Spleen (tissue), 11 donors: ENCODE data around the gene FCHO2. TPM values are rescaled to one million over a fixed set of nuclear protein-coding genes. Genes with fewer than 3 reads are reported as not detected.
"Not testable (repeated sequence)": the region's sequence is repeated elsewhere in the genome, so short reads cannot be mapped to it uniquely, and the experiment has no call there.

Experiments used
- DNase-seq: peaks from one replicate; pipeline ENCODE4 v3.0.0-alpha.2; 2020
- H3K27ac ChIP-seq, 8 donors: fragments of 200-600 bp; sonication (generic) in 7 of 8; 1 replicate in 4 of 8; 2 replicates in 4 of 8; pipeline versions ENCODE4 v1.5.0 to v1.8.0; 2016 to 2021; ENCODE audit warnings: inconsistent platforms in 4 of 8, mild to moderate bottlenecking in 4 of 8, moderate library complexity in 1 of 8
- H3K27me3 ChIP-seq, 7 donors: fragments of 200-600 bp; sonication (generic) in 6 of 7; replicated peaks in 1 of 7; 1 replicate in 4 of 7; 2 replicates in 3 of 7; pipeline versions ENCODE4 v1.5.0 to v1.8.0; 2016 to 2021; ENCODE audit warnings: inconsistent platforms in 3 of 7, mild to moderate bottlenecking in 1 of 7
- H3K36me3 ChIP-seq, 6 donors: fragments of 200-600 bp; sonication (generic) in 5 of 6; 1 replicate in 4 of 6; 2 replicates in 2 of 6; pipeline versions ENCODE4 v1.5.0 to v1.8.0; 2016 to 2021; ENCODE audit warnings: inconsistent platforms in 2 of 6
- H3K4me1 ChIP-seq, 6 donors: fragments of 200-600 bp; sonication (generic) in 5 of 6; 1 replicate in 3 of 6; 2 replicates in 3 of 6; pipeline versions ENCODE4 v1.5.0 to v1.8.0; 2016 to 2021; ENCODE audit warnings: inconsistent platforms in 3 of 6
- H3K4me3 ChIP-seq, 8 donors: fragments of 200-600 bp; sonication (generic) in 7 of 8; 1 replicate in 4 of 8; 2 replicates in 4 of 8; pipeline versions ENCODE4 v1.5.0 to v1.8.0; 2016 to 2021; ENCODE audit warnings: inconsistent platforms in 4 of 8, mild to moderate bottlenecking in 4 of 8, moderate library complexity in 2 of 8
- H3K9me3 ChIP-seq, 8 donors: fragments of 200-600 bp; sonication (generic) in 7 of 8; 1 replicate in 4 of 8; 2 replicates in 4 of 8; pipeline versions ENCODE4 v1.5.0 to v1.8.0; 2016 to 2021; ENCODE audit warnings: inconsistent platforms in 4 of 8
- POLR2A ChIP-seq, 3 donors: fragments of 450-650 bp; IDR thresholded peaks; one replicate each; pipeline ENCODE4 v1.5.1; 2017; ENCODE audit warnings: antibody characterized with exemption in 3 of 3, mild to moderate bottlenecking in 1 of 3
- POLR2AphosphoS5 ChIP-seq, 3 donors: sonication (generic); formaldehyde crosslinking; IDR thresholded peaks; one replicate each; pipeline ENCODE4 v1.5.1; 2017; ENCODE audit warnings: antibody characterized with exemption in 3 of 3
- WGBS, 5 donors: extraction: QIAGEN DNeasy Blood & Tissue Kit in 3 of 5; methylation state at CpG; one replicate each; pipeline versions ENCODE4 v1.1.5 to v1.1.7; 2013 to 2018; 5-methylcytosine and 5-hydroxymethylcytosine counted together
- intact Hi-C: fragments of 100-400 bp; cut with DNase I; formaldehyde crosslinking; loops from one replicate; pipeline ENCODE4 v1.15.0; 2023; ENCODE audit warnings: low total_unique reads
- polyA plus RNA-seq, 3 donors: library from polyadenylated mRNA; stranded (reverse); fragments of 200-250 nt; gene quantifications; one replicate each; pipeline ENCODE4 v1.2.1, GENCODE V29; 2013
- total RNA-seq, 7 donors: library from RNA; depleted of rRNA in 3 of 7; stranded (reverse); fragments of >200 nt in 3 of 7; fragmentation: NEBNext Ultra II Directional in 4 of 7; extraction: Animal tissue kit (Norgen Biotek cat#: 25700) in 4 of 7; gene quantifications; one replicate each; pipeline versions ENCODE4 v1.1.0 to v1.2.1, GENCODE V29; 2016 to 2021
- TF ChIP-seq, protein P1 (sequence below), 11 experiments: fragments of 200-600 bp in 7 of 11; fragments of 450-650 bp in 4 of 11; sonication (generic) in 4 of 11; IDR thresholded peaks in 8 of 11; conservative IDR thresholded peaks in 3 of 11; 1 replicate in 7 of 11; 2 replicates in 4 of 11; pipeline versions ENCODE4 v1.4.0 to v1.8.0; 2016 to 2021; ENCODE audit warnings: antibody characterized with exemption in 11 of 11, inconsistent platforms in 4 of 11, mild to moderate bottlenecking in 1 of 11
- donor health status: healthy with polysubstance abuse.
- donor health status: DM: no; HTN: no; CAD: no; lungs with moderate emphysema.
- donor health status: DM: no; HTN: no; CAD: no.
- donor health status: Bipolar disorder and iron deficiency.
- donor health status: healthy.
- donor health status: DM: no; HTN: no; CAD: no.
- donor health status: DM: yes; HTN: yes; CAD: no.

FCHO2 gene
- total and polyA plus RNA-seq, 10 donors = 5.6 to 86.6 (median 41.2) TPM

DNA sequence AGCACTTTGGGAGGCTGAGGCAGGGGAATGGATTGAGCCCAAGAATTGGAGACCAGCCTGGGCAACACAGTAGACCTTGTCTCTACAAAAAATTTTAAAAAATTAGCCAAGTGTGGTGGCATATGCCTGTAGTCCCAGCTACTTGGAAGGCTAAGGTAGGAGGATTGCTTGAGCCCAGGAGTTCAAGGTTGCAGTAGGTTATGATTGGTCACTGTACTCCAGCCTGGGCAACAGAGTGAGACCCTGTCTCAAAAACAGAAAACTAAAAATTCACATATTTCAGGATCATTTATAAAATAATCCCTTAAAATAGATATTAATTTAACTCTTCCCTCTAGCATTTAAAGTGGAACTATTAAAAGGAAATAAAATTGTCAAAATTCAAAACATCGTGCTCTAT lies 3.4 kb downstream of the FCHO2 start:
- no peaks in the 10 kb centered on the region for H3K36me3 ChIP-seq
- DNase-seq = no peak
- no peaks in the 10 kb centered on the region for H3K9me3 ChIP-seq
- 95 to 100% (median 97%) methylated on average over 1 of the region's 1 CpG for WGBS, 5 donors
- intact Hi-C loops = no loop called here
- H3K4me1 ChIP-seq = peaks cover 3 to 55% (median 35%) of the 10 kb centered on the region in 6 donors
- TF ChIP-seq POLR2AphosphoS5 (IDR thresholded peaks at IDR 0.05) (no peak), POLR2A (IDR thresholded peaks at IDR 0.05) (no peak)
- TF ChIP-seq, protein P1, sequence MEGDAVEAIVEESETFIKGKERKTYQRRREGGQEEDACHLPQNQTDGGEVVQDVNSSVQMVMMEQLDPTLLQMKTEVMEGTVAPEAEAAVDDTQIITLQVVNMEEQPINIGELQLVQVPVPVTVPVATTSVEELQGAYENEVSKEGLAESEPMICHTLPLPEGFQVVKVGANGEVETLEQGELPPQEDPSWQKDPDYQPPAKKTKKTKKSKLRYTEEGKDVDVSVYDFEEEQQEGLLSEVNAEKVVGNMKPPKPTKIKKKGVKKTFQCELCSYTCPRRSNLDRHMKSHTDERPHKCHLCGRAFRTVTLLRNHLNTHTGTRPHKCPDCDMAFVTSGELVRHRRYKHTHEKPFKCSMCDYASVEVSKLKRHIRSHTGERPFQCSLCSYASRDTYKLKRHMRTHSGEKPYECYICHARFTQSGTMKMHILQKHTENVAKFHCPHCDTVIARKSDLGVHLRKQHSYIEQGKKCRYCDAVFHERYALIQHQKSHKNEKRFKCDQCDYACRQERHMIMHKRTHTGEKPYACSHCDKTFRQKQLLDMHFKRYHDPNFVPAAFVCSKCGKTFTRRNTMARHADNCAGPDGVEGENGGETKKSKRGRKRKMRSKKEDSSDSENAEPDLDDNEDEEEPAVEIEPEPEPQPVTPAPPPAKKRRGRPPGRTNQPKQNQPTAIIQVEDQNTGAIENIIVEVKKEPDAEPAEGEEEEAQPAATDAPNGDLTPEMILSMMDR (IDR thresholded peaks at IDR 0.05 in 8 of 11, conservative IDR thresholded peaks at IDR 0.05 in 3 of 11) = no peak
- H3K4me3 ChIP-seq = peak overlapping the region in 2 of 8 donors; percentile 1 to 91
- H3K27me3 ChIP-seq = peaks cover 0 to 9% (median 0%) of the 10 kb centered on the region in 7 donors
- peak overlapping the region in 1 of 8 donors; percentile 14 for H3K27ac ChIP-seq

GRCh38 chr5:72974481-72974880 lies 18.6 kb downstream of the FCHO2 start:
- H3K4me3 ChIP-seq, H3K27ac ChIP-seq, H3K27me3 ChIP-seq, H3K4me1 ChIP-seq, H3K9me3 ChIP-seq, intact Hi-C loops, DNase-seq: not testable (repeated sequence)
- 88 to 96% (median 95%) methylated on average over 4 of the region's 5 CpGs; no CpG with 5 or more reads in 1 of the 5 donors for WGBS, 5 donors
- peaks cover 0 to 13% (median under 1%) of the 10 kb centered on the region in 6 donors for H3K36me3 ChIP-seq

GRCh38 chr5:72976810-72977209 lies 21.0 kb downstream of the FCHO2 start:
- H3K9me3 ChIP-seq, H3K36me3 ChIP-seq, H3K27ac ChIP-seq, intact Hi-C loops, H3K4me1 ChIP-seq, H3K27me3 ChIP-seq, H3K4me3 ChIP-seq, DNase-seq: not testable (repeated sequence)
- 51 to 97% (median 94%) methylated on average over 1 of the region's 1 CpG for WGBS, 5 donors

GRCh38 chr5:72985719-72986118 lies 29.9 kb downstream of the FCHO2 start:
- H3K4me1 ChIP-seq = peaks cover 0 to 4% (median 0%) of the 10 kb centered on the region in 6 donors
- no peak overlapping the region for H3K27ac ChIP-seq
- TF ChIP-seq POLR2AphosphoS5 (IDR thresholded peaks at IDR 0.05) = no peak
- TF ChIP-seq POLR2A (IDR thresholded peaks at IDR 0.05) = no peak
- TF ChIP-seq, protein P1 (IDR thresholded peaks at IDR 0.05 in 8 of 11, conservative IDR thresholded peaks at IDR 0.05 in 3 of 11) = no peak
- peaks cover 0 to 34% (median 5%) of the 10 kb centered on the region in 6 donors for H3K36me3 ChIP-seq
- H3K9me3 ChIP-seq = no peaks in the 10 kb centered on the region
- intact Hi-C loops = no loop called here
- WGBS, 5 donors = 91 to 100% (median 97%) methylated on average over 1 of the region's 1 CpG
- H3K27me3 ChIP-seq = no peaks in the 10 kb centered on the region
- DNase-seq = no peak
- no peak overlapping the region for H3K4me3 ChIP-seq

DNA sequence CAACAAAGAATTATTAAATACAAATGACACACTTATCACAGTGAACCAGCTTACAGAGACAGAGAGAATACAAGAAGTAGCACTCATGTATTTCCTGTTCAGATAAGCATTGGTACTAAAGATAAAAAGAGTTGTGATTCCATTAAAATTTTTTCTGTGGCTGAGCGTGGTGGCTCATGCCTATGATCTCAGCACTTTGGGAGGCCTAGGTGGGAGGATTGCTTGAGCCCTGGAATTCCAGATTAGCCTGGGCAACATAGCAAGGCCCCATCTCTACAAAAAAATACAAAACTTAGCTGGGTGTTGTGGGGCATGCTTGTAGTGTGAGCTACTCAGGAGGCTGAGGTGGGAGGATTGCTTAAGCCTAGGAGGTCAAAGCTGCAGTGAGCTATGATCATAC lies 32.9 kb downstream of the FCHO2 start:
- TF ChIP-seq POLR2AphosphoS5 (IDR thresholded peaks at IDR 0.05) = no peak
- TF ChIP-seq, protein P1 (IDR thresholded peaks at IDR 0.05 in 8 of 11, conservative IDR thresholded peaks at IDR 0.05 in 3 of 11) = no peak
- TF ChIP-seq POLR2A (IDR thresholded peaks at IDR 0.05) = no peak
- Histone ChIP-seq H3K4me1 (peaks cover 0 to 4% (median 0%) of the 10 kb centered on the region in 6 donors), H3K27ac (no peak overlapping the region), H3K9me3 (no peaks in the 10 kb centered on the region), H3K36me3 (peaks cover 0 to 44% (median 9%) of the 10 kb centered on the region in 6 donors), H3K4me3 (no peak overlapping the region), H3K27me3 (no peaks in the 10 kb centered on the region)
- intact Hi-C loops = no loop called here
- no peak for DNase-seq
- WGBS, 5 donors = 69 to 86% (median 71%) methylated on average over 1 of the region's 1 CpG
